Ishikawa (cell line): ENCODE measurements around the gene SH3BGRL.

Experiments
- EP300 ChIP-seq: IDR thresholded peaks from 2 replicates; pipeline ENCODE4 v1.6.1; 2012; ENCODE audit warnings: borderline replicate concordance
- FOXM1 ChIP-seq: IDR thresholded peaks from 2 replicates; pipeline ENCODE4 v1.6.1; 2012; ENCODE audit warnings: low read depth, borderline replicate concordance
- REST ChIP-seq: IDR thresholded peaks from 2 replicates; pipeline ENCODE4 v1.6.1; 2012; ENCODE audit warnings: low read depth, mild to moderate bottlenecking
- TAF1 ChIP-seq: IDR thresholded peaks from 2 replicates; pipeline ENCODE4 v1.6.1; 2012; ENCODE audit warnings: low read depth, mild to moderate bottlenecking
- YY1 ChIP-seq: IDR thresholded peaks from 2 replicates; pipeline ENCODE4 v1.6.1; 2012; ENCODE audit warnings: low read depth

GRCh38 chrX:81280148-81280547 lies 78.2 kb downstream of the SH3BGRL start:
- TF ChIP-seq YY1 (no peak), EP300 (no peak), TAF1 (no peak), REST (no peak), FOXM1 (no peak)
